Measurements from ENCODE around the gene VIP. TPM values are rescaled to one million over a fixed set of nuclear protein-coding genes. Genes with fewer than 3 reads are reported as not detected.

VIP gene
- total RNA-seq, 2 donors from 2014 or later: not detected

GRCh38 chr6:152720974-152721373 is 29.6 kb upstream of the VIP start:
- H3K27me3 ChIP-seq (replicated peaks; ENCODE audit: insufficient read depth): no peaks in the 10 kb centered on the region
- no peak overlapping the region for H3K4me3 ChIP-seq
- TF ChIP-seq POLR2A (IDR thresholded peaks at IDR 0.05): no peak
- no peak for TF ChIP-seq POLR2AphosphoS5 (IDR thresholded peaks at IDR 0.05)
- TF ChIP-seq CTCF (IDR thresholded peaks at IDR 0.05): no peak
- no peak overlapping the region for H3K27ac ChIP-seq
- intact Hi-C loops (cut with DNase I): no loop called here
- no peaks in the 10 kb centered on the region for H3K4me1 ChIP-seq (replicated peaks)
- H3K9me3 ChIP-seq: no peaks in the 10 kb centered on the region
- no peak for DNase-seq (ENCODE audit: low spot score)
- no peaks in the 10 kb centered on the region for H3K36me3 ChIP-seq
- WGBS: 65% methylated on average over 3 of the region's 3 CpGs

- H3K4me3 ChIP-seq: no peak overlapping the region
- DNase-seq (ENCODE audit: low spot score): no peak
- H3K9me3 ChIP-seq: no peaks in the 10 kb centered on the region
- H3K27me3 ChIP-seq (replicated peaks; ENCODE audit: insufficient read depth): no peaks in the 10 kb centered on the region
- H3K4me1 ChIP-seq (replicated peaks): no peaks in the 10 kb centered on the region
- WGBS: 93% methylated on average over 4 of the region's 4 CpGs
- H3K27ac ChIP-seq: no peak overlapping the region
- intact Hi-C loops (cut with DNase I): no loop called here
- TF ChIP-seq POLR2A (IDR thresholded peaks at IDR 0.05): no peak
- TF ChIP-seq CTCF (IDR thresholded peaks at IDR 0.05): no peak
- TF ChIP-seq POLR2AphosphoS5 (IDR thresholded peaks at IDR 0.05): no peak
- no peaks in the 10 kb centered on the region for H3K36me3 ChIP-seq
Measured at GRCh38 chr6:152721956-152722355, 28.6 kb upstream of the VIP start.

- H3K4me1 ChIP-seq (replicated peaks): no peaks in the 10 kb centered on the region
- no peak overlapping the region for H3K4me3 ChIP-seq
- H3K27me3 ChIP-seq (replicated peaks; ENCODE audit: insufficient read depth): no peaks in the 10 kb centered on the region
- no peaks in the 10 kb centered on the region for H3K36me3 ChIP-seq
- DNase-seq (ENCODE audit: low spot score): no peak
- TF ChIP-seq CTCF (IDR thresholded peaks at IDR 0.05) (no peak), POLR2AphosphoS5 (IDR thresholded peaks at IDR 0.05) (no peak), POLR2A (IDR thresholded peaks at IDR 0.05) (no peak)
- 79% methylated on average over 1 of the region's 1 CpG for WGBS
- no peak overlapping the region for H3K27ac ChIP-seq
- no peaks in the 10 kb centered on the region for H3K9me3 ChIP-seq
- intact Hi-C loops (cut with DNase I): no loop called here
Measured at GRCh38 chr6:152723398-152723797, 27.2 kb upstream of the VIP start.

GRCh38 chr6:152726313-152726712 is 24.3 kb upstream of the VIP start:
- WGBS: 64% methylated on average over 4 of the region's 4 CpGs
- Histone ChIP-seq H3K4me3 (no peak overlapping the region), H3K27me3 (replicated peaks; ENCODE audit: insufficient read depth) (no peaks in the 10 kb centered on the region), H3K36me3 (no peaks in the 10 kb centered on the region), H3K4me1 (replicated peaks) (no peaks in the 10 kb centered on the region), H3K9me3 (no peaks in the 10 kb centered on the region), H3K27ac (no peak overlapping the region)
- intact Hi-C loops (cut with DNase I): no loop called here
- no peak for DNase-seq (ENCODE audit: low spot score)
- TF ChIP-seq POLR2AphosphoS5 (IDR thresholded peaks at IDR 0.05) (no peak), POLR2A (IDR thresholded peaks at IDR 0.05) (no peak), CTCF (IDR thresholded peaks at IDR 0.05) (no peak)

- intact Hi-C loops (cut with DNase I): no loop called here
- TF ChIP-seq POLR2A (IDR thresholded peaks at IDR 0.05): no peak
- TF ChIP-seq CTCF (IDR thresholded peaks at IDR 0.05): no peak
- TF ChIP-seq POLR2AphosphoS5 (IDR thresholded peaks at IDR 0.05): no peak
- no peaks in the 10 kb centered on the region for H3K9me3 ChIP-seq
- no peak for DNase-seq (ENCODE audit: low spot score)
- no peaks in the 10 kb centered on the region for H3K36me3 ChIP-seq
- WGBS: 90% methylated on average over 3 of the region's 3 CpGs
- no peak overlapping the region for H3K4me3 ChIP-seq
- no peak overlapping the region for H3K27ac ChIP-seq
- no peaks in the 10 kb centered on the region for H3K4me1 ChIP-seq (replicated peaks)
- no peaks in the 10 kb centered on the region for H3K27me3 ChIP-seq (replicated peaks; ENCODE audit: insufficient read depth)
Measured at GRCh38 chr6:152727507-152727906, 23.1 kb upstream of the VIP start.
